Mucosa of descending colon (tissue), 3 donors: ENCODE results near the gene TGFB1I1. TPM values are rescaled to one million over a fixed set of nuclear protein-coding genes. Genes with fewer than 3 reads are reported as not detected.
A peak's percentile ranks its signal among the peaks of the same experiment; 100 is the strongest.

Experiments
- ATAC-seq: fragments of 200-7000 bp; cut with Tn5 transposase; one replicate; pipeline ENCODE4 v1.9.1; 2020; ENCODE audit warnings: mild to moderate bottlenecking, moderate library complexity
- DNase-seq, 3 donors: peaks; one replicate each; pipeline ENCODE4 v3.0.0-alpha.2; 2020
- H3K36me3 ChIP-seq: fragments of 200-600 bp; one replicate; pipeline ENCODE4 v1.8.0; 2021; ENCODE audit warnings: low read depth, mild to moderate bottlenecking
- H3K4me1 ChIP-seq: fragments of 200-600 bp; one replicate; pipeline ENCODE4 v1.8.0; 2021; ENCODE audit warnings: low read depth, mild to moderate bottlenecking
- H3K4me3 ChIP-seq: fragments of 200-600 bp; one replicate; pipeline ENCODE4 v1.8.0; 2021; ENCODE audit warnings: mild to moderate bottlenecking
- H3K9me3 ChIP-seq: fragments of 200-600 bp; one replicate; pipeline ENCODE4 v1.8.0; 2021; ENCODE audit warnings: mild to moderate bottlenecking
- CTCF ChIP-seq: fragments of 200-600 bp; IDR thresholded peaks from one replicate; pipeline ENCODE4 v1.8.0; 2022; ENCODE audit warnings: antibody characterized with exemption, mild to moderate bottlenecking
- intact Hi-C, 2 donors: fragments of 100-400 bp; cut with DNase I in 1 of 2; cut with micrococcal nuclease in 1 of 2; formaldehyde crosslinking; loops; one replicate each; pipeline versions ENCODE4 v1.11.0 to v1.11.1; 2022; cut with DNase I, micrococcal nuclease
- total RNA-seq, 3 donors: library from RNA; stranded (reverse); fragmentation: NEBNext Ultra II Directional in 2 of 3; extraction: Animal tissue kit (Norgen Biotek cat#: 25700) in 2 of 3; gene quantifications; one replicate each; pipeline versions ENCODE4 v1.2.1 to v1.2.4, GENCODE V29; 2021 to 2023
- donor health status: DM: no; HTN: no; CAD: no; lungs with moderate emphysema.
- donor health status: DM: no; HTN: no; CAD: no.
- donor health status: DM: no; HTN: yes; CAD: no.

The TGFB1I1 gene
- total RNA-seq, 3 donors from 2014 or later = 7.8 to 227 (median 26.1) TPM

DNA sequence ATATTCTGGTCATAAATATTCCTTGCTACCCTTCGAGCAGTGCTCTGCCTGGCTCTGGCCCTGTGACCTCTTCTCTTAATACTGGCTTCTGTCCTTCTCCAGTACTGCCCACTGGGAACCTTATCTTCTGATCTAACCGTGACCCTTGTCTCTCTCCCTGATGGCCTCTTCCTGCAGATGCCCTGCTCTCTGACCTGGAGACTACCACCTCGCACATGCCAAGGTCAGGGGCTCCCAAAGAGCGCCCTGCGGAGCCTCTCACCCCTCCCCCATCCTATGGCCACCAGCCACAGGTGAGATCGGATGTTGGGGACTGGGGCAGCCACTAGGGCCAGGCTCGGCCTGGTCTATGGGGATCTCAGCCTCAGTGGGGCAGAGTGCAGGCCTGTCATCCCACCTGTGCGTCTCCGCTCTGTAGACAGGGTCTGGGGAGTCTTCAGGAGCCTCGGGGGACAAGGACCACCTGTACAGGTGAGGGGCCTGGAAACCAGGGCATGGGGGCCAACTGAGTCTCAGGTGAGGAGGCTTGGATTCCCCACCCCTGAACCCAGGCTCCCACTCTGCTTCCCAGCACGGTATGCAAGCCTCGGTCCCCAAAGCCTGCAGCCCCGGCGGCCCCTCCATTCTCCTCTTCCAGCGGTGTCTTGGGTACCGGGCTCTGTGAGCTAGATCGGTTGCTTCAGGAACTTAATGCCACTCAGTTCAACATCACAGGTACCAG, 1.5 kb downstream of the TGFB1I1 start:
- ATAC-seq = no peak
- Histone ChIP-seq H3K4me3 (no peak overlapping the region), H3K4me1 (peaks cover 21% of the 10 kb centered on the region), H3K9me3 (no peaks in the 10 kb centered on the region), H3K36me3 (no peaks in the 10 kb centered on the region)
- peak in 1 of 3 donors; percentile 46 for DNase-seq
- intact Hi-C loops = no loop called here
- no peak for TF ChIP-seq CTCF

GRCh38 chr16:31474173-31474714, 2.3 kb downstream of the TGFB1I1 start:
- Histone ChIP-seq H3K4me3 (no peak overlapping the region), H3K36me3 (no peaks in the 10 kb centered on the region), H3K4me1 (peaks cover 21% of the 10 kb centered on the region), H3K9me3 (no peaks in the 10 kb centered on the region)
- no peak for TF ChIP-seq CTCF
- intact Hi-C loops = no loop called here
- no peak for DNase-seq
- no peak for ATAC-seq

DNA sequence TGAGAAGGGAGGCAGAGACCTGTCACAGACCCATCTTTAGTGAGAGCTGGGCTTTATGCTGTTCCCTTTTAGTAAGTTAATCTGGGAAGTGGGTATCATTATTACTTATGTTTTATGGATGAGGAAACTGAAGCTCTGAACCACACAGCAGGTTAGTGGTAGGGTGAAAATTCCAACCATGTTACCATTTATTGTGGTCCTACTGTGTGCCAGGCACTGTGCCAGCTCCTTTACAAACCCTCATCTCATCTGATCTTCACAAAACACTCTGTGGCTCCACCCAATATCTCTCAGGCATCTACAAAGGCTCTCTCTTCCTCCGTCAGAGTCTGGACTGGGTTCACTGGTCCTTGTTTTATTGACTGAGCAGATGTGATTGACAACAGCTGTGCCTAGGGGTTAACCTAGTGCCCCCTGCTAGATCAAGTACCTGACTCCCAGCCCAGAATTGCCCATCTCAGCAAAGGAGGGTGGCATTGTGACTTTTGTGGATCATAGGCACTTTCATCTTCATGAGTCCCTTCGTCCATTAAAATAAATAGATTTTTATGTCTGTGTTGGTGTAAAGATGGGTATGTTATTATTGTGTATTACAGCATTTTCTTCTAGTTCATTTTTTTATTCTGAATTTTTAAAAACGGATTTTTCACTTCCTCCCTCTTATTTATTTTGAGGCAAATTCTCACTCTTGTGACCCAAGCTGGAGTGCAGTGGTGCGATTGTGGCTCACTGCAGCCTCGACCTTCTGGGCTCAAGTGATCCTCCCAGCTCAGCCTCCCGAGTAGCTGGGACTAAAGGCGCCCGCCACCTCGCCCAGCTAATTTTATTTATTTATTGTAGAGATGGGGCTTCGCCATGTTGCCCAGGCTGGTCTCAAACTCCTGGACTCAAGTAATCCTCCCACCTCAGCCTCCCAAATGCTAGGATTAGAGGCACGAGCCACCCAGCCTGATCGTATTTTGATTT, 3.1 kb downstream of the TGFB1I1 start:
- DNase-seq (peak in 1 of 3 donors; percentile 27), ATAC-seq (no peak)
- intact Hi-C loops = no loop called here
- Histone ChIP-seq H3K9me3 (no peaks in the 10 kb centered on the region), H3K4me1 (peaks cover 21% of the 10 kb centered on the region), H3K36me3 (no peaks in the 10 kb centered on the region), H3K4me3 (no peak overlapping the region)
- TF ChIP-seq CTCF = no peak

DNA sequence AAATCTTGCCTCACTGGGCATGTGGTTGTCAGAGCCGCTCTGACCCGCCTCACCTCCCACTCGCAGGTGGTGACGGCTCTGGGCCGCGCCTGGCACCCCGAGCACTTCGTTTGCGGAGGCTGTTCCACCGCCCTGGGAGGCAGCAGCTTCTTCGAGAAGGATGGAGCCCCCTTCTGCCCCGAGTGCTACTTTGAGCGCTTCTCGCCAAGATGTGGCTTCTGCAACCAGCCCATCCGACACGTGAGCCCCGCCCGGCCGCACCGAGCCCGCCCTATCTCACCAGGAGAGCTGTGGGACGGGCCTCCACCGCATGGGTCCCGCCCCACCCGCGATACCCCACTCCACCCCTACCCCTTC, 4.0 kb downstream of the TGFB1I1 start:
- intact Hi-C loops = no loop called here
- Histone ChIP-seq H3K4me1 (peaks cover 25% of the 10 kb centered on the region), H3K9me3 (no peaks in the 10 kb centered on the region), H3K36me3 (no peaks in the 10 kb centered on the region), H3K4me3 (no peak overlapping the region)
- peak; percentile 70 to 80 (median 70) for DNase-seq
- ATAC-seq = no peak
- no peak for TF ChIP-seq CTCF

- H3K9me3 ChIP-seq = no peaks in the 10 kb centered on the region
- H3K4me1 ChIP-seq = peaks cover 21% of the 10 kb centered on the region
- H3K4me3 ChIP-seq = peak overlapping the region; percentile 11
- ATAC-seq (peak; percentile 84), DNase-seq (peak; percentile 96 to 98 (median 97))
- H3K36me3 ChIP-seq = no peaks in the 10 kb centered on the region
- no peak for TF ChIP-seq CTCF
- intact Hi-C loops = no loop called here
Observed at GRCh38 chr16:31476303-31477219, 4.6 kb downstream of the TGFB1I1 start.
